HepG2 (cell line): ENCODE results near the gene SH2D3C. TPM values are rescaled to one million over a fixed set of nuclear protein-coding genes. Genes with fewer than 3 reads are reported as not detected.

ENCODE experiments used
- ZNF282 ChIP-seq: fragments of 450-650 bp; IDR thresholded peaks from 2 replicates; pipeline ENCODE4 v1.6.1; 2018; ENCODE audit not compliant: partially characterized antibody
- ZNF484 ChIP-seq: sonication (generic); formaldehyde crosslinking; IDR thresholded peaks from 2 replicates; pipeline ENCODE4 v1.5.1; 2020; ENCODE audit warnings: mild to moderate bottlenecking, low read depth, missing genetic modification reagents, borderline replicate concordance
- polyA plus RNA-seq, 8 experiments: library from polyadenylated mRNA; depleted of rRNA in 3 of 8; stranded (reverse) in 7 of 8; unstranded in 1 of 8; fragments of >200 nt; fragmentation: Illumina TruSeq in 4 of 8; extraction: Trizol in 4 of 8; gene quantifications; 2 replicates each; pipeline versions ENCODE4 v1.2.1 to v1.2.3, GENCODE V29; 2011 to 2016; ENCODE audit warnings: low read depth in 4 of 8, missing spikeins in 1 of 8, mixed read lengths in 1 of 8; ENCODE audit not compliant: insufficient read depth in 1 of 8
- total RNA-seq, 5 experiments: library from RNA; depleted of rRNA; stranded (reverse); fragments of >200 nt; fragmentation: Illumina TruSeq; extraction: Trizol; gene quantifications; 2 replicates each; pipeline ENCODE4 v1.2.3, GENCODE V29; 2016; ENCODE audit warnings: low read depth in 1 of 5
- TF ChIP-seq, protein P1 (sequence below): sonication (generic); formaldehyde crosslinking; IDR thresholded peaks from 2 replicates; pipeline ENCODE4 v1.4.0; 2020; ENCODE audit warnings: missing genetic modification reagents, borderline replicate concordance
- TF ChIP-seq, protein P2 (sequence below): sonication (generic); formaldehyde crosslinking; IDR thresholded peaks from 2 replicates; pipeline ENCODE4 v1.4.0; 2020; ENCODE audit warnings: mild to moderate bottlenecking, missing genetic modification reagents
- TF ChIP-seq, protein P3 (sequence below): sonication (generic); formaldehyde crosslinking; IDR thresholded peaks from 2 replicates; pipeline ENCODE4 v1.4.0; 2020; ENCODE audit warnings: missing genetic modification reagents

Gene SH2D3C
- total and polyA plus RNA-seq, 2 of the 13 experiments (the other 11 are each of a cell fraction or from before 2014, with no cell fraction given), result not detected

DNA sequence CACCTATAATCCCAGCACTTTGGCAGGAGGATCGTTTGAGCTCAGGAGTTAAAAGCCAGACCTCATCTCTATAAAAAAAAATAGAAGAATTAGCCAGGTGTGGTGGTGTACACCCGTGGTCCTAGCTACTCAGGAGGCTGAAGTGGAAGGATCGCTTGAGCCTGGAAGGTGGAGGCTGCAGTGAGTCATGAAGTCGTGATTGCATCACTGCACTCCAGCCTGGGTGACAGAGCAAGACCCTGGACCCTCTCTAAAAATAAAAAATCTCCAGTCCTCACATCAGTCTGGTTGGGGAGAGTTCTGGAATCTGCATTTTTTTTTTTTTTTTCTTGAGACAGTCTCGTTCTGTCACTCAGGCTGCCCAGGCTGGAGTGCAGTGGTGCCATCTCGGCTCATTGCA lies 33.5 kb upstream of the SH2D3C start (continued):
- TF ChIP-seq, protein P1, sequence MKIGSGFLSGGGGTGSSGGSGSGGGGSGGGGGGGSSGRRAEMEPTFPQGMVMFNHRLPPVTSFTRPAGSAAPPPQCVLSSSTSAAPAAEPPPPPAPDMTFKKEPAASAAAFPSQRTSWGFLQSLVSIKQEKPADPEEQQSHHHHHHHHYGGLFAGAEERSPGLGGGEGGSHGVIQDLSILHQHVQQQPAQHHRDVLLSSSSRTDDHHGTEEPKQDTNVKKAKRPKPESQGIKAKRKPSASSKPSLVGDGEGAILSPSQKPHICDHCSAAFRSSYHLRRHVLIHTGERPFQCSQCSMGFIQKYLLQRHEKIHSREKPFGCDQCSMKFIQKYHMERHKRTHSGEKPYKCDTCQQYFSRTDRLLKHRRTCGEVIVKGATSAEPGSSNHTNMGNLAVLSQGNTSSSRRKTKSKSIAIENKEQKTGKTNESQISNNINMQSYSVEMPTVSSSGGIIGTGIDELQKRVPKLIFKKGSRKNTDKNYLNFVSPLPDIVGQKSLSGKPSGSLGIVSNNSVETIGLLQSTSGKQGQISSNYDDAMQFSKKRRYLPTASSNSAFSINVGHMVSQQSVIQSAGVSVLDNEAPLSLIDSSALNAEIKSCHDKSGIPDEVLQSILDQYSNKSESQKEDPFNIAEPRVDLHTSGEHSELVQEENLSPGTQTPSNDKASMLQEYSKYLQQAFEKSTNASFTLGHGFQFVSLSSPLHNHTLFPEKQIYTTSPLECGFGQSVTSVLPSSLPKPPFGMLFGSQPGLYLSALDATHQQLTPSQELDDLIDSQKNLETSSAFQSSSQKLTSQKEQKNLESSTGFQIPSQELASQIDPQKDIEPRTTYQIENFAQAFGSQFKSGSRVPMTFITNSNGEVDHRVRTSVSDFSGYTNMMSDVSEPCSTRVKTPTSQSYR (CRISPR knock-in tag), result no peak
- TF ChIP-seq, protein P2, sequence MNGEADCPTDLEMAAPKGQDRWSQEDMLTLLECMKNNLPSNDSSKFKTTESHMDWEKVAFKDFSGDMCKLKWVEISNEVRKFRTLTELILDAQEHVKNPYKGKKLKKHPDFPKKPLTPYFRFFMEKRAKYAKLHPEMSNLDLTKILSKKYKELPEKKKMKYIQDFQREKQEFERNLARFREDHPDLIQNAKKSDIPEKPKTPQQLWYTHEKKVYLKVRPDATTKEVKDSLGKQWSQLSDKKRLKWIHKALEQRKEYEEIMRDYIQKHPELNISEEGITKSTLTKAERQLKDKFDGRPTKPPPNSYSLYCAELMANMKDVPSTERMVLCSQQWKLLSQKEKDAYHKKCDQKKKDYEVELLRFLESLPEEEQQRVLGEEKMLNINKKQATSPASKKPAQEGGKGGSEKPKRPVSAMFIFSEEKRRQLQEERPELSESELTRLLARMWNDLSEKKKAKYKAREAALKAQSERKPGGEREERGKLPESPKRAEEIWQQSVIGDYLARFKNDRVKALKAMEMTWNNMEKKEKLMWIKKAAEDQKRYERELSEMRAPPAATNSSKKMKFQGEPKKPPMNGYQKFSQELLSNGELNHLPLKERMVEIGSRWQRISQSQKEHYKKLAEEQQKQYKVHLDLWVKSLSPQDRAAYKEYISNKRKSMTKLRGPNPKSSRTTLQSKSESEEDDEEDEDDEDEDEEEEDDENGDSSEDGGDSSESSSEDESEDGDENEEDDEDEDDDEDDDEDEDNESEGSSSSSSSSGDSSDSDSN, result no peak
- TF ChIP-seq ZNF484 (CRISPR knock-in tag), result no peak
- TF ChIP-seq, protein P3, sequence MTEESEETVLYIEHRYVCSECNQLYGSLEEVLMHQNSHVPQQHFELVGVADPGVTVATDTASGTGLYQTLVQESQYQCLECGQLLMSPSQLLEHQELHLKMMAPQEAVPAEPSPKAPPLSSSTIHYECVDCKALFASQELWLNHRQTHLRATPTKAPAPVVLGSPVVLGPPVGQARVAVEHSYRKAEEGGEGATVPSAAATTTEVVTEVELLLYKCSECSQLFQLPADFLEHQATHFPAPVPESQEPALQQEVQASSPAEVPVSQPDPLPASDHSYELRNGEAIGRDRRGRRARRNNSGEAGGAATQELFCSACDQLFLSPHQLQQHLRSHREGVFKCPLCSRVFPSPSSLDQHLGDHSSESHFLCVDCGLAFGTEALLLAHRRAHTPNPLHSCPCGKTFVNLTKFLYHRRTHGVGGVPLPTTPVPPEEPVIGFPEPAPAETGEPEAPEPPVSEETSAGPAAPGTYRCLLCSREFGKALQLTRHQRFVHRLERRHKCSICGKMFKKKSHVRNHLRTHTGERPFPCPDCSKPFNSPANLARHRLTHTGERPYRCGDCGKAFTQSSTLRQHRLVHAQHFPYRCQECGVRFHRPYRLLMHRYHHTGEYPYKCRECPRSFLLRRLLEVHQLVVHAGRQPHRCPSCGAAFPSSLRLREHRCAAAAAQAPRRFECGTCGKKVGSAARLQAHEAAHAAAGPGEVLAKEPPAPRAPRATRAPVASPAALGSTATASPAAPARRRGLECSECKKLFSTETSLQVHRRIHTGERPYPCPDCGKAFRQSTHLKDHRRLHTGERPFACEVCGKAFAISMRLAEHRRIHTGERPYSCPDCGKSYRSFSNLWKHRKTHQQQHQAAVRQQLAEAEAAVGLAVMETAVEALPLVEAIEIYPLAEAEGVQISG (CRISPR knock-in tag), result no peak
- no peak for TF ChIP-seq ZNF282
